Gastrocnemius medialis (tissue), 4 donors: Measurements from ENCODE around the gene ZNF536.

ENCODE experiments used
- POLR2A ChIP-seq, 2 donors: fragments of 450-650 bp; IDR thresholded peaks; one replicate each; pipeline ENCODE4 v1.6.1; 2017; ENCODE audit warnings: antibody characterized with exemption in 2 of 2, mild to moderate bottlenecking in 2 of 2, moderate library complexity in 2 of 2
- TF ChIP-seq, protein P1 (sequence below), 5 experiments: fragments of 450-650 bp in 3 of 5; fragments of 200-600 bp in 2 of 5; sonication (generic) in 2 of 5; IDR thresholded peaks in 4 of 5; conservative IDR thresholded peaks in 1 of 5; 1 replicate in 4 of 5; 2 replicates in 1 of 5; pipeline ENCODE4 v1.5.1; 2016 to 2019; ENCODE audit warnings: antibody characterized with exemption in 5 of 5, mild to moderate bottlenecking in 3 of 5, moderate library complexity in 3 of 5

- TF ChIP-seq, protein P1, sequence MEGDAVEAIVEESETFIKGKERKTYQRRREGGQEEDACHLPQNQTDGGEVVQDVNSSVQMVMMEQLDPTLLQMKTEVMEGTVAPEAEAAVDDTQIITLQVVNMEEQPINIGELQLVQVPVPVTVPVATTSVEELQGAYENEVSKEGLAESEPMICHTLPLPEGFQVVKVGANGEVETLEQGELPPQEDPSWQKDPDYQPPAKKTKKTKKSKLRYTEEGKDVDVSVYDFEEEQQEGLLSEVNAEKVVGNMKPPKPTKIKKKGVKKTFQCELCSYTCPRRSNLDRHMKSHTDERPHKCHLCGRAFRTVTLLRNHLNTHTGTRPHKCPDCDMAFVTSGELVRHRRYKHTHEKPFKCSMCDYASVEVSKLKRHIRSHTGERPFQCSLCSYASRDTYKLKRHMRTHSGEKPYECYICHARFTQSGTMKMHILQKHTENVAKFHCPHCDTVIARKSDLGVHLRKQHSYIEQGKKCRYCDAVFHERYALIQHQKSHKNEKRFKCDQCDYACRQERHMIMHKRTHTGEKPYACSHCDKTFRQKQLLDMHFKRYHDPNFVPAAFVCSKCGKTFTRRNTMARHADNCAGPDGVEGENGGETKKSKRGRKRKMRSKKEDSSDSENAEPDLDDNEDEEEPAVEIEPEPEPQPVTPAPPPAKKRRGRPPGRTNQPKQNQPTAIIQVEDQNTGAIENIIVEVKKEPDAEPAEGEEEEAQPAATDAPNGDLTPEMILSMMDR (IDR thresholded peaks at IDR 0.05 in 4 of 5, conservative IDR thresholded peaks at IDR 0.05 in 1 of 5), result no peak
- no peak for TF ChIP-seq POLR2A (IDR thresholded peaks at IDR 0.05)
These were observed 107.9 kb downstream of the ZNF536 start for GRCh38 chr19:30480097-30480496.
